ENCODE data around the gene LHFPL2. TPM values are rescaled to one million over a fixed set of nuclear protein-coding genes. Genes with fewer than 3 reads are reported as not detected.

Gene LHFPL2
- total and polyA plus RNA-seq, 2 donors from 2014 or later: 1.8 to 12.6 TPM

GRCh38 chr5:78662323-78662722 lies 13.8 kb upstream of the LHFPL2 start:
- Histone ChIP-seq H3K9me3 (ENCODE audit: control insufficient read depth in 2 of 3, insufficient read depth in 1 of 3, low read length in 3 of 3) (no peaks in the 10 kb centered on the region), H3K4me3 (ENCODE audit: low read length in 3 of 3) (no peak overlapping the region), H3K36me3 (ENCODE audit: control insufficient read depth in 2 of 3, insufficient read depth in 3 of 3, low read length in 3 of 3) (no peaks in the 10 kb centered on the region), H3K27me3 (ENCODE audit: control insufficient read depth, insufficient read depth, low read length) (no peaks in the 10 kb centered on the region), H3K4me1 (ENCODE audit: control insufficient read depth in 2 of 3, insufficient read depth in 2 of 3, low read depth in 1 of 3, low read length in 3 of 3) (peaks cover 0 to 2% (median 0%) of the 10 kb centered on the region in 3 donors), H3K9ac (ENCODE audit: low read length in 3 of 3) (no peak overlapping the region), H3K27ac (ENCODE audit: low read depth in 2 of 2, low read length in 2 of 2) (no peak overlapping the region)
- FAIRE-seq: no peak
- DNase-seq: no peak
- intact Hi-C loops (cut with DNase I): no loop called here
- TF ChIP-seq CTCF (IDR thresholded peaks at IDR 0.05; ENCODE audit: borderline replicate concordance, extremely low read depth, insufficient read depth): no peak

- FAIRE-seq: no peak
Observed at GRCh38 chr5:78661691-78662090, 13.1 kb upstream of the LHFPL2 start.

GRCh38 chr5:78661044-78661443 lies 12.5 kb upstream of the LHFPL2 start:
- no peaks in the 10 kb centered on the region for H3K9me3 ChIP-seq (ENCODE audit: control insufficient read depth in 2 of 3, insufficient read depth in 1 of 3, low read length in 3 of 3)
- H3K9ac ChIP-seq (ENCODE audit: low read length in 3 of 3): no peak overlapping the region
- DNase-seq: no peak
- H3K27ac ChIP-seq (ENCODE audit: low read depth in 2 of 2, low read length in 2 of 2): no peak overlapping the region
- no peaks in the 10 kb centered on the region for H3K27me3 ChIP-seq (ENCODE audit: control insufficient read depth, insufficient read depth, low read length)
- no peak overlapping the region for H3K4me3 ChIP-seq (ENCODE audit: low read length in 3 of 3)
- no peaks in the 10 kb centered on the region for H3K36me3 ChIP-seq (ENCODE audit: control insufficient read depth in 2 of 3, insufficient read depth in 3 of 3, low read length in 3 of 3)
- no peak for FAIRE-seq
- peaks cover 0 to 2% (median 0%) of the 10 kb centered on the region in 3 donors for H3K4me1 ChIP-seq (ENCODE audit: control insufficient read depth in 2 of 3, insufficient read depth in 2 of 3, low read depth in 1 of 3, low read length in 3 of 3)
- TF ChIP-seq CTCF (IDR thresholded peaks at IDR 0.05; ENCODE audit: borderline replicate concordance, extremely low read depth, insufficient read depth): no peak
- intact Hi-C loops (cut with DNase I): no loop called here

More at GRCh38 chr5:78661691-78662090, 13.1 kb upstream of the LHFPL2 start:
- Histone ChIP-seq H3K4me3 (ENCODE audit: low read length in 3 of 3) (no peak overlapping the region), H3K4me1 (ENCODE audit: control insufficient read depth in 2 of 3, insufficient read depth in 2 of 3, low read depth in 1 of 3, low read length in 3 of 3) (peaks cover 0 to 2% (median 0%) of the 10 kb centered on the region in 3 donors), H3K9me3 (ENCODE audit: control insufficient read depth in 2 of 3, insufficient read depth in 1 of 3, low read length in 3 of 3) (no peaks in the 10 kb centered on the region), H3K27ac (ENCODE audit: low read depth in 2 of 2, low read length in 2 of 2) (no peak overlapping the region), H3K36me3 (ENCODE audit: control insufficient read depth in 2 of 3, insufficient read depth in 3 of 3, low read length in 3 of 3) (no peaks in the 10 kb centered on the region), H3K27me3 (ENCODE audit: control insufficient read depth, insufficient read depth, low read length) (no peaks in the 10 kb centered on the region), H3K9ac (ENCODE audit: low read length in 3 of 3) (no peak overlapping the region)
- TF ChIP-seq CTCF (IDR thresholded peaks at IDR 0.05; ENCODE audit: borderline replicate concordance, extremely low read depth, insufficient read depth): no peak
- intact Hi-C loops (cut with DNase I): no loop called here
- DNase-seq: no peak

GRCh38 chr5:78660401-78660800 lies 11.8 kb upstream of the LHFPL2 start:
- DNase-seq: no peak
- Histone ChIP-seq H3K27me3 (ENCODE audit: control insufficient read depth, insufficient read depth, low read length) (no peaks in the 10 kb centered on the region), H3K27ac (ENCODE audit: low read depth in 2 of 2, low read length in 2 of 2) (no peak overlapping the region), H3K9ac (ENCODE audit: low read length in 3 of 3) (no peak overlapping the region), H3K36me3 (ENCODE audit: control insufficient read depth in 2 of 3, insufficient read depth in 3 of 3, low read length in 3 of 3) (no peaks in the 10 kb centered on the region), H3K4me3 (ENCODE audit: low read length in 3 of 3) (no peak overlapping the region), H3K9me3 (ENCODE audit: control insufficient read depth in 2 of 3, insufficient read depth in 1 of 3, low read length in 3 of 3) (no peaks in the 10 kb centered on the region), H3K4me1 (ENCODE audit: control insufficient read depth in 2 of 3, insufficient read depth in 2 of 3, low read depth in 1 of 3, low read length in 3 of 3) (peaks cover 0 to 2% (median 0%) of the 10 kb centered on the region in 3 donors)
- intact Hi-C loops (cut with DNase I): no loop called here
- no peak for FAIRE-seq
- TF ChIP-seq CTCF (IDR thresholded peaks at IDR 0.05; ENCODE audit: borderline replicate concordance, extremely low read depth, insufficient read depth): no peak

Data from kidney (tissue), 14 donors.